Lung (tissue), 12 donors: ENCODE measurements around the gene ABCC10. TPM values are rescaled to one million over a fixed set of nuclear protein-coding genes. Genes with fewer than 3 reads are reported as not detected.

Experiments
- ATAC-seq: fragments of 200-7000 bp; cut with Tn5 transposase; one replicate; pipeline ENCODE4 v1.9.1; 2020; ENCODE audit warnings: moderate number of reproducible peaks; ENCODE audit not compliant: insufficient read depth, low FRiP score
- DNase-seq, 3 donors: peaks; one replicate each; pipeline ENCODE4 v3.0.0-alpha.2; 2013 to 2017
- H3K27ac ChIP-seq, 2 donors: one replicate each; pipeline ENCODE4 v1.5.1; 2013; ENCODE audit warnings: mild to moderate bottlenecking in 2 of 2, moderate library complexity in 2 of 2, control low read depth in 1 of 2, inconsistent platforms in 1 of 2, low read depth in 1 of 2, low read length in 1 of 2
- H3K27me3 ChIP-seq, 3 donors: one replicate each; pipeline ENCODE4 v1.5.1; 2013; ENCODE audit warnings: low read length in 2 of 3; ENCODE audit not compliant: control insufficient read depth in 3 of 3, insufficient read depth in 3 of 3
- H3K36me3 ChIP-seq, 4 donors: one replicate each; pipeline ENCODE4 v1.5.1; 2013; ENCODE audit warnings: low read length in 4 of 4, mild to moderate bottlenecking in 1 of 4, moderate library complexity in 1 of 4; ENCODE audit not compliant: control insufficient read depth in 4 of 4, insufficient read depth in 4 of 4
- H3K4me1 ChIP-seq, 5 donors: one replicate each; pipeline ENCODE4 v1.5.1; 2013; ENCODE audit warnings: low read length in 5 of 5, mild to moderate bottlenecking in 2 of 5, moderate library complexity in 1 of 5; ENCODE audit not compliant: control insufficient read depth in 5 of 5, insufficient read depth in 5 of 5
- H3K4me3 ChIP-seq: one replicate; pipeline ENCODE4 v1.5.1; 2013; ENCODE audit warnings: mild to moderate bottlenecking, control low read depth, moderate library complexity
- H3K9ac ChIP-seq, 2 donors: one replicate each; pipeline ENCODE4 v1.5.1; 2013; ENCODE audit warnings: low read length in 2 of 2, control low read depth in 1 of 2; ENCODE audit not compliant: insufficient read depth in 1 of 2
- H3K9me3 ChIP-seq, 4 donors: one replicate each; pipeline ENCODE4 v1.5.1; 2013; ENCODE audit warnings: low read length in 3 of 4, mild to moderate bottlenecking in 1 of 4, moderate library complexity in 1 of 4; ENCODE audit not compliant: control insufficient read depth in 4 of 4, insufficient read depth in 3 of 4
- WGBS, 2 donors: extraction: QIAGEN DNeasy Blood & Tissue Kit; methylation state at CpG; one replicate each; pipeline ENCODE4 v1.1.7; 2013; 5-methylcytosine and 5-hydroxymethylcytosine counted together
- polyA plus RNA-seq, 2 donors: library from polyadenylated mRNA; stranded (reverse); fragments of 200-250 nt; gene quantifications; one replicate each; pipeline ENCODE4 v1.2.1, GENCODE V29; 2013
- total RNA-seq, 2 donors: library from RNA; depleted of rRNA in 1 of 2; stranded (reverse); fragments of >200 nt in 1 of 2; gene quantifications; one replicate each; pipeline ENCODE4 v1.2.1, GENCODE V29; 2014 to 2021
- TF ChIP-seq, protein P1 (sequence below): IDR thresholded peaks from 2 replicates; pipeline ENCODE4 v1.5.1; 2012; ENCODE audit warnings: mild to moderate bottlenecking; ENCODE audit errors: control extremely low read depth, extremely low read depth
- donor health status: control.
- donor health status: control.
- donor health status: Bipolar disorder and iron deficiency.
- donor health status: healthy.
- donor health status: DM: yes; HTN: yes; CAD: no.

ABCC10 gene
- total and polyA plus RNA-seq, 4 donors, result 15.7 to 43.3 (median 26.2) TPM

DNA sequence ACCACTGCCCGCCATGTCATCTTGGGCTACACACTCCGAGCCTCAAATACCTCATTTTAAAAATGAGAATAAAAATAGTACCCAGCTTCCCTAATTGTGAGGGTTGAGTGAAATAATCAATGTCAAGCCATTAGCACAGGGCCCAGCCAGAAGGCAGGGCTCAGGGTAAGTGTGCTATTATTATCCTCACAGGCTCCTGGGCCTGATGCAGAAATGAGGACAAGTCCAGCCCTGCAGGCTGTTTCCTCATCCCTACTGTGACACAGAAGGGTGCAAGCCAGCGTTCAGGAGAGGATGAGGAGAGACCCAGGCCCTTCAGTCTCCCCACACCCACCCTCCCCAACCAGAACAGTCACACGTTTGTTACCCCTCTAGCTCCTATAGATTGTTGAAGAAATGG lies 24.0 kb downstream of the ABCC10 start:
- 79 to 89% methylated on average over 4 of the region's 4 CpGs for WGBS, 2 donors
- Histone ChIP-seq H3K9me3 (peaks cover 0 to 2% (median 0%) of the 10 kb centered on the region in 4 donors), H3K9ac (no peak overlapping the region), H3K36me3 (peaks cover 0 to 48% (median 17%) of the 10 kb centered on the region in 4 donors), H3K27me3 (peaks cover 0 to 7% (median 2%) of the 10 kb centered on the region in 3 donors), H3K27ac (no peak overlapping the region), H3K4me3 (no peak overlapping the region), H3K4me1 (peaks cover 0 to 3% (median 0%) of the 10 kb centered on the region in 5 donors)
- DNase-seq (no peak), ATAC-seq (no peak)
- TF ChIP-seq, protein P1, sequence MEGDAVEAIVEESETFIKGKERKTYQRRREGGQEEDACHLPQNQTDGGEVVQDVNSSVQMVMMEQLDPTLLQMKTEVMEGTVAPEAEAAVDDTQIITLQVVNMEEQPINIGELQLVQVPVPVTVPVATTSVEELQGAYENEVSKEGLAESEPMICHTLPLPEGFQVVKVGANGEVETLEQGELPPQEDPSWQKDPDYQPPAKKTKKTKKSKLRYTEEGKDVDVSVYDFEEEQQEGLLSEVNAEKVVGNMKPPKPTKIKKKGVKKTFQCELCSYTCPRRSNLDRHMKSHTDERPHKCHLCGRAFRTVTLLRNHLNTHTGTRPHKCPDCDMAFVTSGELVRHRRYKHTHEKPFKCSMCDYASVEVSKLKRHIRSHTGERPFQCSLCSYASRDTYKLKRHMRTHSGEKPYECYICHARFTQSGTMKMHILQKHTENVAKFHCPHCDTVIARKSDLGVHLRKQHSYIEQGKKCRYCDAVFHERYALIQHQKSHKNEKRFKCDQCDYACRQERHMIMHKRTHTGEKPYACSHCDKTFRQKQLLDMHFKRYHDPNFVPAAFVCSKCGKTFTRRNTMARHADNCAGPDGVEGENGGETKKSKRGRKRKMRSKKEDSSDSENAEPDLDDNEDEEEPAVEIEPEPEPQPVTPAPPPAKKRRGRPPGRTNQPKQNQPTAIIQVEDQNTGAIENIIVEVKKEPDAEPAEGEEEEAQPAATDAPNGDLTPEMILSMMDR, result no peak

DNA sequence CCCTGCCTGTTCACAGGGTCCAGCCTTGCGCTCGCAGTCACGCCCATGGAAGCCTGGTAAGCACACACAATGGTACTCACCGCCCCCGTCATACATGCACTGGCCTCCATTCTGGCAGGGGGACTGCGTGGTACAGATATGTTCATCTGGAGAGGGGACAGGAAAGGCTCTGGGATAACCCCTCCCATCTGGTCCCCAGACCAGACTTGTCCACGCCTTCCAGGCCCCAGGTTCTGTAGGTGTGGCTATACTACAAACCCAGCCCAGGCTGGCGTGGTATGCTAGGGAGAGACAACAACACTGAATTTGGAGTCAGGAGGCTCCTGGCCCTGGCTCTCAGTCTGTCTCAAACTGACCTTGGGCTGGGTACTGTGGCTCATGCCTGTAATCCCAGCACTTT lies 24.6 kb downstream of the ABCC10 start:
- 93 to 94% methylated on average over 8 of the region's 8 CpGs for WGBS, 2 donors
- Histone ChIP-seq H3K27ac (no peak overlapping the region), H3K4me3 (no peak overlapping the region), H3K36me3 (peaks cover 0 to 45% (median 17%) of the 10 kb centered on the region in 4 donors), H3K27me3 (peaks cover 0 to 12% (median 6%) of the 10 kb centered on the region in 3 donors), H3K9ac (no peak overlapping the region), H3K9me3 (peaks cover 0 to 2% (median 0%) of the 10 kb centered on the region in 4 donors), H3K4me1 (peaks cover 0 to 3% (median 0%) of the 10 kb centered on the region in 5 donors)
- TF ChIP-seq, protein P1, result no peak
- ATAC-seq, result no peak
- DNase-seq, result no peak

GRCh38 chr6:43452896-43453295 lies 25.6 kb downstream of the ABCC10 start:
- peaks cover 0 to 40% (median 15%) of the 10 kb centered on the region in 4 donors for H3K36me3 ChIP-seq
- no peak overlapping the region for H3K27ac ChIP-seq
- 95 to 96% methylated on average over 4 of the region's 4 CpGs for WGBS, 2 donors
- peaks cover 0 to 3% (median 0%) of the 10 kb centered on the region in 5 donors for H3K4me1 ChIP-seq
- no peak overlapping the region for H3K9ac ChIP-seq
- peaks cover 0 to 2% (median 0%) of the 10 kb centered on the region in 4 donors for H3K9me3 ChIP-seq
- H3K4me3 ChIP-seq, result no peak overlapping the region
- no peak for ATAC-seq
- H3K27me3 ChIP-seq, result peaks cover 0 to 14% (median 8%) of the 10 kb centered on the region in 3 donors
- DNase-seq, result no peak
- TF ChIP-seq, protein P1, result no peak

DNA sequence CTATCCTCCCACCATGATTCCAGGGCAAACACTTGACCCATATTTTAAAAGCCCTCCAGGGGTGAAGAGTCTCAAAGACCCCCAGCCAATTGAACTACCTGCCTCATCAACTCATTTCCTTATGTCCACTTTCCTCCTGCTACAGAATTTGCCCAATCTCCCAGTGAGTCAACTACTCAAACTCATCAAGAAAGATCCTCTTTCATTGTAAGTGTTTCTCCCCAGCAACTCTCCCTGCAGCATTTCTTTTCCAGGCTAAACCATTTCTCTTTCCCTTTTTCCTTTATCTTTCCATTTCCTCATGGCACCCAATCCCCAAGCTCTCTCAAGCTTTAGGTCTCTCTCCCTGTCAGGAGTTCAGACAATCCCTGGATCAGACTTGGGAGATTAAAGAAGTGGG lies 26.5 kb downstream of the ABCC10 start:
- no peak overlapping the region for H3K27ac ChIP-seq
- ATAC-seq (no peak), DNase-seq (no peak)
- TF ChIP-seq, protein P1, result no peak
- no peak overlapping the region for H3K4me3 ChIP-seq
- H3K9me3 ChIP-seq, result peaks cover 0 to 2% (median 0%) of the 10 kb centered on the region in 4 donors
- H3K4me1 ChIP-seq, result peaks cover 0 to 3% (median 0%) of the 10 kb centered on the region in 5 donors
- H3K36me3 ChIP-seq, result peaks cover 0 to 31% (median 11%) of the 10 kb centered on the region in 4 donors
- peaks cover 0 to 14% (median 8%) of the 10 kb centered on the region in 3 donors for H3K27me3 ChIP-seq
- H3K9ac ChIP-seq, result no peak overlapping the region
